H1 (cell line): ENCODE results near the gene TMEM63C. TPM values are rescaled to one million over a fixed set of nuclear protein-coding genes. Genes with fewer than 3 reads are reported as not detected.

Source experiments
- CTCF ChIA-PET: fragments of 300-600 bp; sonication (Branson Sonifier 250); formaldehyde crosslinking; loops from one replicate; lab custom pipeline; 2021; ENCODE audit not compliant: partially characterized antibody; lab: Charles Lee
- POLR2A ChIA-PET: fragments of 300-600 bp; sonication (Branson Sonifier 250); formaldehyde crosslinking; loops from one replicate; lab custom pipeline; 2021; ENCODE audit warnings: inconsistent platforms; ENCODE audit not compliant: partially characterized antibody; lab: Charles Lee
- DNase-seq, 2 experiments: peaks; one replicate each; pipeline versions ENCODE4 v3.0.0 to v3.0.0-alpha.2; 2010 to 2022; ENCODE audit warnings: low spot score in 2 of 2, low read depth in 1 of 2, mixed read lengths in 1 of 2
- FAIRE-seq: peaks from 2 replicates; lab custom pipeline; 2011; peaks lifted over from hg19 to GRCh38; lab: Jason Lieb, UNC
- H2AFZ ChIP-seq: 2 replicates; pipeline ENCODE4 v1.8.1; 2012; ENCODE audit warnings: low read length, inconsistent platforms
- H2AK5ac ChIP-seq: 2 replicates; pipeline ENCODE4 v1.6.1; 2013; ENCODE audit warnings: low read depth, low read length
- H2BK120ac ChIP-seq: replicated peaks from 2 replicates; pipeline ENCODE3; 2013; ENCODE audit warnings: low read depth, low read length, inconsistent platforms
- H2BK12ac ChIP-seq: 2 replicates; pipeline ENCODE4 v1.6.1; 2013; ENCODE audit warnings: low read depth, low read length
- H2BK15ac ChIP-seq: 2 replicates; pipeline ENCODE4 v1.6.1; 2013; ENCODE audit warnings: low read length
- H2BK20ac ChIP-seq: 2 replicates; pipeline ENCODE4 v1.6.1; 2013; ENCODE audit warnings: low read length
- H2BK5ac ChIP-seq: 2 replicates; pipeline ENCODE4 v1.6.1; 2013; ENCODE audit warnings: low read depth, low read length
- H3K14ac ChIP-seq: 2 replicates; pipeline ENCODE4 v1.6.1; 2013; ENCODE audit warnings: inconsistent platforms; ENCODE audit not compliant: insufficient read length
- H3K18ac ChIP-seq: 2 replicates; pipeline ENCODE4 v1.6.1; 2013; ENCODE audit warnings: low read length; ENCODE audit errors: extremely low read depth
- H3K23ac ChIP-seq: 2 replicates; pipeline ENCODE4 v1.6.1; 2013; ENCODE audit warnings: inconsistent platforms; ENCODE audit not compliant: insufficient read length
- H3K23me2 ChIP-seq: 2 replicates; pipeline ENCODE4 v1.6.1; 2013; ENCODE audit warnings: low read depth, low read length
- H3K27ac ChIP-seq: 2 replicates; pipeline ENCODE4 v1.6.1; 2011; ENCODE audit warnings: low read depth, low read length, inconsistent platforms
- H3K27me3 ChIP-seq, 4 experiments: replicated peaks in 1 of 4; 1 replicate in 1 of 4; 2 replicates in 3 of 4; pipeline versions ENCODE4 v1.6.1 to v1.8.1; 2011 to 2013; ENCODE audit warnings: low read length in 3 of 4, mild to moderate bottlenecking in 3 of 4, inconsistent platforms in 2 of 4, mixed read lengths in 2 of 4, moderate library complexity in 1 of 4; ENCODE audit not compliant: control insufficient read depth in 3 of 4, insufficient read depth in 3 of 4; ENCODE audit errors: extremely low read depth in 1 of 4
- H3K36me3 ChIP-seq, 4 experiments: 2 replicates each; pipeline versions ENCODE4 v1.6.1 to v1.8.1; 2011 to 2013; ENCODE audit warnings: mild to moderate bottlenecking in 4 of 4, low read length in 3 of 4, moderate library complexity in 2 of 4, control low read depth in 1 of 4, inconsistent platforms in 1 of 4; ENCODE audit not compliant: insufficient read depth in 4 of 4, control insufficient read depth in 2 of 4
- H3K4ac ChIP-seq: replicated peaks from 2 replicates; pipeline ENCODE3; 2013; ENCODE audit warnings: low read length, low read depth, mixed read lengths, inconsistent platforms; ENCODE audit not compliant: insufficient read length
- H3K4me1 ChIP-seq, 4 experiments: replicated peaks in 1 of 4; 1 replicate in 1 of 4; 2 replicates in 3 of 4; pipeline versions ENCODE4 v1.6.1 to v1.8.1; 2011 to 2013; ENCODE audit warnings: low read length in 3 of 4, inconsistent platforms in 2 of 4, mixed read lengths in 1 of 4; ENCODE audit not compliant: insufficient read depth in 4 of 4, control insufficient read depth in 3 of 4
- H3K4me2 ChIP-seq, 2 experiments: 2 replicates each; pipeline versions ENCODE4 v1.6.1 to v1.8.1; 2011 to 2013; ENCODE audit warnings: low read depth in 2 of 2, low read length in 2 of 2, control low read depth in 1 of 2, inconsistent platforms in 1 of 2, mild to moderate bottlenecking in 1 of 2; ENCODE audit not compliant: insufficient read depth in 1 of 2
- H3K4me3 ChIP-seq, 4 experiments: fragments of 200-600, 300-600 bp in 1 of 4; sonication (generic), shearing (Covaris generic), sonication (Bioruptor Twin) in 1 of 4; 2 replicates each; pipeline versions ENCODE4 v1.5.1 to v1.8.1; 2011 to 2016; ENCODE audit warnings: low read length in 4 of 4, low read depth in 3 of 4, control low read depth in 2 of 4, inconsistent platforms in 2 of 4, mild to moderate bottlenecking in 2 of 4, mixed read lengths in 1 of 4, moderate library complexity in 1 of 4; ENCODE audit not compliant: insufficient read depth in 2 of 4; ENCODE audit errors: extremely low read depth in 1 of 4
- H3K56ac ChIP-seq: replicated peaks from 2 replicates; pipeline ENCODE3; 2013; ENCODE audit warnings: low read depth, mild to moderate bottlenecking, mixed read lengths, low read length, inconsistent platforms; ENCODE audit not compliant: insufficient read length
- H3K79me1 ChIP-seq: 2 replicates; pipeline ENCODE4 v1.6.1; 2013; ENCODE audit warnings: low read depth, low read length, control low read depth
- H3K79me2 ChIP-seq, 2 experiments: 2 replicates each; pipeline versions ENCODE4 v1.6.1 to v1.8.1; 2012 to 2013; ENCODE audit warnings: low read length in 2 of 2, mild to moderate bottlenecking in 2 of 2, inconsistent platforms in 1 of 2; ENCODE audit not compliant: insufficient read depth in 2 of 2, control insufficient read depth in 1 of 2
- H3K9ac ChIP-seq, 4 experiments: replicated peaks in 1 of 4; 1 replicate in 1 of 4; 2 replicates in 3 of 4; pipeline versions ENCODE4 v1.6.1 to v1.8.1; 2011 to 2013; ENCODE audit warnings: low read depth in 3 of 4, low read length in 3 of 4, control low read depth in 2 of 4, mild to moderate bottlenecking in 2 of 4, moderate library complexity in 2 of 4, inconsistent platforms in 1 of 4; ENCODE audit errors: extremely low read depth in 1 of 4
- H3K9me3 ChIP-seq, 2 experiments: 2 replicates each; pipeline versions ENCODE4 v1.6.1 to v1.8.1; 2012 to 2013; ENCODE audit warnings: mild to moderate bottlenecking in 2 of 2, moderate library complexity in 2 of 2, control low read depth in 1 of 2, inconsistent platforms in 1 of 2, low read depth in 1 of 2, low read length in 1 of 2, mixed read lengths in 1 of 2; ENCODE audit not compliant: insufficient read depth in 2 of 2
- H4K20me1 ChIP-seq, 2 experiments: replicated peaks in 1 of 2; 2 replicates each; pipeline versions ENCODE3 to v1.8.1; 2011 to 2013; ENCODE audit warnings: inconsistent platforms in 2 of 2, low read length in 2 of 2, mild to moderate bottlenecking in 1 of 2; ENCODE audit not compliant: insufficient read depth in 2 of 2, control insufficient read depth in 1 of 2
- H4K5ac ChIP-seq: 2 replicates; pipeline ENCODE4 v1.6.1; 2013; ENCODE audit warnings: low read length, low read depth, mixed read lengths, inconsistent platforms; ENCODE audit not compliant: insufficient read length
- H4K8ac ChIP-seq: 2 replicates; pipeline ENCODE4 v1.8.0; 2013; ENCODE audit warnings: mild to moderate bottlenecking, moderate library complexity, low read length, inconsistent platforms; ENCODE audit not compliant: insufficient read depth; ENCODE audit errors: extremely low read depth
- H4K91ac ChIP-seq: replicated peaks from 2 replicates; pipeline ENCODE3; 2013; ENCODE audit warnings: low read length, mixed read lengths, inconsistent platforms; ENCODE audit not compliant: insufficient read length
- ATF3 ChIP-seq: IDR thresholded peaks from 2 replicates; pipeline ENCODE4 v1.6.1; 2011; ENCODE audit warnings: low read depth, mild to moderate bottlenecking, low read length; ENCODE audit not compliant: insufficient read depth
- CHD1 ChIP-seq: IDR thresholded peaks from 2 replicates; pipeline ENCODE4 v1.6.1; 2012; ENCODE audit warnings: low read depth, low read length, improper control_type of control experiment
- EP300 ChIP-seq, 2 experiments: IDR thresholded peaks; 1 replicate in 1 of 2; 2 replicates in 1 of 2; pipeline ENCODE4 v1.6.1; 2011 to 2012; ENCODE audit warnings: low read depth in 2 of 2, low read length in 2 of 2, mild to moderate bottlenecking in 2 of 2, borderline replicate concordance in 1 of 2, inconsistent platforms in 1 of 2, moderate library complexity in 1 of 2
- MAX ChIP-seq: IDR thresholded peaks from 2 replicates; pipeline ENCODE4 v1.6.1; 2012; ENCODE audit warnings: inconsistent platforms
- NRF1 ChIP-seq: IDR thresholded peaks from 2 replicates; pipeline ENCODE4 v1.6.1; 2011; ENCODE audit warnings: mild to moderate bottlenecking, low read depth, low read length, improper control_type of control experiment
- RFX5 ChIP-seq: IDR thresholded peaks from 2 replicates; pipeline ENCODE4 v1.6.1; 2011; ENCODE audit warnings: low read depth, low read length, improper control_type of control experiment, borderline replicate concordance
- RNF2 ChIP-seq: fragments of 200-900, 300-1000 bp; sonication (generic); IDR thresholded peaks from 2 replicates; pipeline ENCODE4 v1.7.1; 2016; ENCODE audit warnings: borderline replicate concordance, low read depth, mild to moderate bottlenecking, antibody characterized with exemption, low read length; ENCODE audit not compliant: poor library complexity, severe bottlenecking; ENCODE audit errors: missing control alignments
- SIN3A ChIP-seq, 2 experiments: IDR thresholded peaks in 1 of 2; conservative IDR thresholded peaks in 1 of 2; 2 replicates each; pipeline ENCODE4 v1.6.1; 2011 to 2012; ENCODE audit warnings: low read length in 2 of 2, improper control_type of control experiment in 1 of 2, low read depth in 1 of 2, mild to moderate bottlenecking in 1 of 2
- TAF7 ChIP-seq: optimal IDR thresholded peaks from 2 replicates; pipeline ENCODE3; 2011; ENCODE audit warnings: low read depth, mild to moderate bottlenecking, inconsistent platforms, low read length, moderate library complexity, borderline replicate concordance
- TBP ChIP-seq: IDR thresholded peaks from 2 replicates; pipeline ENCODE4 v1.6.1; 2011; ENCODE audit warnings: low read depth, low read length, improper control_type of control experiment
- WGBS, 2 experiments: shearing (Covaris generic) in 1 of 2; methylation state at CpG; one replicate each; pipeline versions ENCODE4 v1.1.6 to v1.1.7; 2013 to 2015; ENCODE audit warnings: low lambda C conversion rate in 2 of 2, mixed read lengths in 2 of 2, inconsistent platforms in 1 of 2, low coverage in 1 of 2, missing lambda C conversion rate in 1 of 2; ENCODE audit not compliant: insufficient replicate concordance in 2 of 2, insufficient coverage in 1 of 2, insufficient read length in 1 of 2; ENCODE audit errors: extremely low coverage in 1 of 2, missing lambda C conversion rate in 1 of 2; 5-methylcytosine and 5-hydroxymethylcytosine counted together
- polyA plus RNA-seq, 7 experiments: library from polyadenylated mRNA; depleted of rRNA in 3 of 7; stranded (reverse) in 5 of 7; unstranded in 2 of 7; fragments of >200 nt in 5 of 7; fragments of 200-250 nt in 2 of 7; gene quantifications; 1 replicate in 5 of 7; 2 replicates in 1 of 7; 4 replicates in 1 of 7; pipeline versions ENCODE4 v1.2.1 to v1.2.3, GENCODE V29; 2011 to 2013; ENCODE audit warnings: missing spikeins in 2 of 7, mixed read lengths in 2 of 7
- total RNA-seq: library from RNA; stranded (reverse); fragmentation: NEBNext Ultra II Directional; extraction: Animal tissue kit (Norgen Biotek cat#: 25700); gene quantifications from 2 replicates; pipeline ENCODE4 v1.2.1, GENCODE V29; 2021

TMEM63C gene
- total and polyA plus RNA-seq, 2 of the 8 experiments (the other 6 are each of a cell fraction or from before 2014, with no cell fraction given), result 3.0 to 7.6 TPM

- DNase-seq, result no peak
- no peak overlapping the region for H3K14ac ChIP-seq
- H2AFZ ChIP-seq, result no peak overlapping the region
- H4K91ac ChIP-seq, result no peak overlapping the region
- no peak overlapping the region for H4K5ac ChIP-seq
- no peak overlapping the region for H2AK5ac ChIP-seq
- no peaks in the 10 kb centered on the region; a peak in 1 of 7 replicates for H3K4me1 ChIP-seq
- FAIRE-seq, result no peak
- 78% methylated on average over 4 of the region's 4 CpGs; no CpG with 5 or more reads in 1 of the 2 experiments for WGBS, 2 experiments
- H2BK15ac ChIP-seq, result no peak overlapping the region
- peaks cover 0 to 2% of the 10 kb centered on the region in 2 experiments for H4K20me1 ChIP-seq
- ChIA-PET CTCF (interaction anchor here (0.5 to 1.6 kb wide), 6 partner anchors 10 to 164 kb away, joined by 3 to 5 read pairs (median 3); no protein-coding TSS in a partner anchor), POLR2A (no interaction called here)
- no peaks in the 10 kb centered on the region for H3K23me2 ChIP-seq
- no peak overlapping the region for H3K56ac ChIP-seq
- no peak overlapping the region for H3K4me3 ChIP-seq
- H2BK5ac ChIP-seq, result peak overlapping the region; percentile 60; the same call in 1 of the 2 replicates
- H2BK20ac ChIP-seq, result no peak overlapping the region
- H3K27ac ChIP-seq, result no peak overlapping the region
- H4K8ac ChIP-seq, result no peak overlapping the region
- H3K4ac ChIP-seq, result no peak overlapping the region
- H3K27me3 ChIP-seq, result no peaks in the 10 kb centered on the region
- no peak overlapping the region for H3K9ac ChIP-seq
- no peaks in the 10 kb centered on the region; a peak in 3 of 8 replicates for H3K36me3 ChIP-seq
- no peaks in the 10 kb centered on the region for H3K9me3 ChIP-seq
- H3K18ac ChIP-seq, result no peak overlapping the region
- no peak overlapping the region for H3K23ac ChIP-seq
- no peaks in the 10 kb centered on the region for H3K79me2 ChIP-seq
- no peak overlapping the region for H3K4me2 ChIP-seq
- H2BK120ac ChIP-seq, result no peak overlapping the region
- H3K79me1 ChIP-seq, result no peaks in the 10 kb centered on the region
- H2BK12ac ChIP-seq, result 0 out of 2 replicates have a peak overlapping the region, but pooled peaks have one; percentile 60
- no peak for TF ChIP-seq CHD1
- no peak for TF ChIP-seq SIN3A (conservative IDR thresholded peaks at IDR 0.05 in 1 of 2, IDR thresholded peaks at IDR 0.05 in 1 of 2; ENCODE audit: low read depth in 1 of 2, low read length in 2 of 2)
- TF ChIP-seq NRF1, result no peak
- TF ChIP-seq ATF3, result no peak
- TF ChIP-seq RNF2, result no peak
- TF ChIP-seq EP300 (IDR thresholded peaks at IDR 0.05; ENCODE audit: borderline replicate concordance in 1 of 2, low read depth in 2 of 2, low read length in 2 of 2), result no peak
- no peak for TF ChIP-seq TBP
- no peak for TF ChIP-seq RFX5
- TF ChIP-seq TAF7, result no peak
- TF ChIP-seq MAX, result no peak
Measured at GRCh38 chr14:77243853-77244252, 62.3 kb downstream of the TMEM63C start.
